Smooth muscle cell (in vitro differentiated cells): ENCODE results near the gene AADACL4. TPM values are rescaled to one million over a fixed set of nuclear protein-coding genes. Genes with fewer than 3 reads are reported as not detected.

Source experiments
- DNase-seq: peaks from one replicate; lab custom pipeline; 2025; ENCODE audit not compliant: unreplicated experiment; lab: John Stamatoyannopoulos, UW
- H2AFZ ChIP-seq: fragments of 200-600 bp; sonication (generic); 2 replicates; pipeline ENCODE4 v1.6.0; 2016; ENCODE audit warnings: antibody characterized with exemption, low read depth, mild to moderate bottlenecking
- H3F3A ChIP-seq: fragments of 200-600 bp; sonication (generic); 2 replicates; pipeline ENCODE4 v1.6.0; 2017; ENCODE audit warnings: antibody characterized with exemption, low read depth
- H3K27ac ChIP-seq: fragments of 200-600 bp; sonication (generic); 2 replicates; pipeline ENCODE4 v1.5.1; 2016; ENCODE audit warnings: low read depth, mild to moderate bottlenecking
- H3K27me3 ChIP-seq: fragments of 200-600 bp; sonication (generic); 2 replicates; pipeline ENCODE4 v1.6.1; 2016; ENCODE audit warnings: low read depth, mild to moderate bottlenecking
- H3K36me3 ChIP-seq: fragments of 200-600 bp; sonication (generic); 2 replicates; pipeline ENCODE4 v1.5.1; 2016; ENCODE audit warnings: low read depth
- H3K4me1 ChIP-seq: fragments of 200-600 bp; sonication (generic); 2 replicates; pipeline ENCODE4 v1.5.1; 2016; ENCODE audit warnings: low read depth
- H3K4me2 ChIP-seq: fragments of 200-600 bp; sonication (generic); 2 replicates; pipeline ENCODE4 v1.6.0; 2016; ENCODE audit warnings: mild to moderate bottlenecking
- H3K4me3 ChIP-seq: fragments of 200-600 bp; sonication (generic); 2 replicates; pipeline ENCODE4 v1.5.1; 2016; ENCODE audit warnings: mild to moderate bottlenecking
- H3K79me2 ChIP-seq: fragments of 200-600 bp; sonication (generic); 2 replicates; pipeline ENCODE4 v1.6.0; 2016; ENCODE audit warnings: low read depth, mild to moderate bottlenecking
- H3K9ac ChIP-seq: fragments of 200-600 bp; sonication (generic); 2 replicates; pipeline ENCODE4 v1.6.0; 2016; ENCODE audit warnings: low read depth
- H3K9me3 ChIP-seq: fragments of 200-600 bp; sonication (generic); replicated peaks from 2 replicates; pipeline ENCODE4 v1.5.1; 2016; ENCODE audit warnings: low read depth
- H4K20me1 ChIP-seq: fragments of 200-600 bp; sonication (generic); 2 replicates; pipeline ENCODE4 v1.6.0; 2016; ENCODE audit warnings: low read depth
- WGBS: methylation state at CpG from one replicate; pipeline ENCODE4 v1.1.7; 2016; ENCODE audit warnings: low lambda C conversion rate; 5-methylcytosine and 5-hydroxymethylcytosine counted together
- polyA plus RNA-seq: library from polyadenylated mRNA; unstranded; fragments of >200 nt; fragmentation: Nextera tagmentation; extraction: Ambion mirVana; gene quantifications from 2 replicates; pipeline ENCODE4 v1.2.1, GENCODE V29; 2016
- total RNA-seq: library from RNA; depleted of rRNA; stranded (reverse); fragments of >200 nt; gene quantifications from 2 replicates; pipeline ENCODE4 v1.2.3, GENCODE V29; 2014
- TF ChIP-seq, protein P1 (sequence below): fragments of 200-600 bp; sonication (generic); IDR thresholded peaks from 2 replicates; pipeline ENCODE4 v1.5.1; 2017; ENCODE audit warnings: borderline replicate concordance, mild to moderate bottlenecking, antibody characterized with exemption; ENCODE audit not compliant: insufficient read depth, poor library complexity, severe bottlenecking

The AADACL4 gene
- total and polyA plus RNA-seq, 2 experiments from 2014 or later, result not detected

GRCh38 chr1:12625276-12625675 lies 18.6 kb upstream of the AADACL4 start:
- Histone ChIP-seq H3K27me3 (peaks cover 10% of the 10 kb centered on the region), H2AFZ (no peak overlapping the region), H3K79me2 (no peaks in the 10 kb centered on the region), H3K36me3 (no peaks in the 10 kb centered on the region), H3K4me1 (no peaks in the 10 kb centered on the region), H3K9ac (no peak overlapping the region), H3K27ac (no peak overlapping the region), H3K4me3 (no peak overlapping the region), H3K4me2 (no peak overlapping the region), H3K9me3 (no peaks in the 10 kb centered on the region), H3F3A (no peaks in the 10 kb centered on the region), H4K20me1 (no peaks in the 10 kb centered on the region)
- TF ChIP-seq, protein P1, sequence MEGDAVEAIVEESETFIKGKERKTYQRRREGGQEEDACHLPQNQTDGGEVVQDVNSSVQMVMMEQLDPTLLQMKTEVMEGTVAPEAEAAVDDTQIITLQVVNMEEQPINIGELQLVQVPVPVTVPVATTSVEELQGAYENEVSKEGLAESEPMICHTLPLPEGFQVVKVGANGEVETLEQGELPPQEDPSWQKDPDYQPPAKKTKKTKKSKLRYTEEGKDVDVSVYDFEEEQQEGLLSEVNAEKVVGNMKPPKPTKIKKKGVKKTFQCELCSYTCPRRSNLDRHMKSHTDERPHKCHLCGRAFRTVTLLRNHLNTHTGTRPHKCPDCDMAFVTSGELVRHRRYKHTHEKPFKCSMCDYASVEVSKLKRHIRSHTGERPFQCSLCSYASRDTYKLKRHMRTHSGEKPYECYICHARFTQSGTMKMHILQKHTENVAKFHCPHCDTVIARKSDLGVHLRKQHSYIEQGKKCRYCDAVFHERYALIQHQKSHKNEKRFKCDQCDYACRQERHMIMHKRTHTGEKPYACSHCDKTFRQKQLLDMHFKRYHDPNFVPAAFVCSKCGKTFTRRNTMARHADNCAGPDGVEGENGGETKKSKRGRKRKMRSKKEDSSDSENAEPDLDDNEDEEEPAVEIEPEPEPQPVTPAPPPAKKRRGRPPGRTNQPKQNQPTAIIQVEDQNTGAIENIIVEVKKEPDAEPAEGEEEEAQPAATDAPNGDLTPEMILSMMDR, result no peak
- DNase-seq, result no peak
- WGBS, result 90% methylated on average over 6 of the region's 6 CpGs

DNA sequence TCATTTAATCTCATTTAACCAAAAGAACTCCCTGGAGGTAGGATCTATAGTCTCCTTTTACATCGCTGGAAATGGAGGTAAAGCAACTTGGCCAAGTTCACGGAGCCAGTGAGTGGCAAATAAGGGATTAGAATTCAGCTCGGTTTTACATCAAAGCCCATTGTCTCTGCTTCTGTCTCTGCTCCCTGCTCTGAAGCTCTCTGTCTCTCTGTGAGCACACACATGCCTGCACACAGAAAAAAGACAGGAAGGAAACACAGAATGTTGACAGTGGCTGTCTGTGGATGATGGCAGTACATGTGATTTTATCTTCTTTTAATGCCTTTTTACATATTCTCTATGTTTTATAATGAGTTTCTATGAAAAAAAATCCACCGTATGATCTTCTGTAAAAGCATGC lies 17.0 kb upstream of the AADACL4 start:
- Histone ChIP-seq H3K79me2 (no peaks in the 10 kb centered on the region), H3K27ac (no peak overlapping the region), H3K27me3 (peaks cover 13% of the 10 kb centered on the region), H3K4me2 (no peak overlapping the region), H4K20me1 (no peaks in the 10 kb centered on the region), H3K4me1 (no peaks in the 10 kb centered on the region), H3K36me3 (no peaks in the 10 kb centered on the region), H3K4me3 (no peak overlapping the region), H3K9me3 (no peaks in the 10 kb centered on the region), H3F3A (no peaks in the 10 kb centered on the region), H3K9ac (no peak overlapping the region), H2AFZ (no peak overlapping the region)
- TF ChIP-seq, protein P1, result no peak
- no peak for DNase-seq
- 50% methylated on average over 4 of the region's 4 CpGs for WGBS

GRCh38 chr1:12627296-12627695 lies 16.6 kb upstream of the AADACL4 start:
- TF ChIP-seq, protein P1, result no peak
- H3K4me1 ChIP-seq, result no peaks in the 10 kb centered on the region
- H3K9ac ChIP-seq, result no peak overlapping the region
- 57% methylated on average over 5 of the region's 5 CpGs for WGBS
- H4K20me1 ChIP-seq, result no peaks in the 10 kb centered on the region
- no peak overlapping the region for H3K4me2 ChIP-seq
- H3K27ac ChIP-seq, result no peak overlapping the region
- H2AFZ ChIP-seq, result no peak overlapping the region
- no peak overlapping the region for H3K4me3 ChIP-seq
- no peaks in the 10 kb centered on the region for H3K36me3 ChIP-seq
- no peaks in the 10 kb centered on the region for H3F3A ChIP-seq
- H3K27me3 ChIP-seq, result peaks cover 13% of the 10 kb centered on the region
- no peak for DNase-seq
- no peaks in the 10 kb centered on the region for H3K9me3 ChIP-seq
- H3K79me2 ChIP-seq, result no peaks in the 10 kb centered on the region

- peaks cover 16% of the 10 kb centered on the region for H3K27me3 ChIP-seq
- H3K36me3 ChIP-seq, result no peaks in the 10 kb centered on the region
- no peak for DNase-seq
- TF ChIP-seq, protein P1, result no peak
- H3K4me1 ChIP-seq, result no peaks in the 10 kb centered on the region
- H3K4me3 ChIP-seq, result no peak overlapping the region
- H3K9me3 ChIP-seq, result no peaks in the 10 kb centered on the region
- no peaks in the 10 kb centered on the region for H3F3A ChIP-seq
- H3K79me2 ChIP-seq, result no peaks in the 10 kb centered on the region
- H3K4me2 ChIP-seq, result no peak overlapping the region
- H2AFZ ChIP-seq, result no peak overlapping the region
- H4K20me1 ChIP-seq, result no peaks in the 10 kb centered on the region
- H3K27ac ChIP-seq, result no peak overlapping the region
- WGBS, result 77% methylated on average over 1 of the region's 1 CpG
- H3K9ac ChIP-seq, result no peak overlapping the region
Measured at GRCh38 chr1:12629511-12629956, 14.4 kb upstream of the AADACL4 start.
